WERI-Rb-1 (cell line): Measurements from ENCODE around the gene STUM.

Source experiments
- DNase-seq: peaks from one replicate; pipeline ENCODE4 v3.0.0-alpha.2; 2020
- H3K27ac ChIP-seq: fragments of 250-450 bp; sonication (Bioruptor Pico); 2 replicates; pipeline ENCODE4 v1.5.1; 2020; ENCODE audit warnings: mild to moderate bottlenecking, moderate library complexity
- H3K27me3 ChIP-seq: fragments of 250-450 bp; sonication (Bioruptor Pico); 2 replicates; pipeline ENCODE4 v1.5.1; 2021; ENCODE audit warnings: mild to moderate bottlenecking, low read depth, moderate library complexity; ENCODE audit not compliant: insufficient read depth, severe bottlenecking
- H3K36me3 ChIP-seq: fragments of 250-450 bp; sonication (Bioruptor Pico); 2 replicates; pipeline ENCODE4 v1.5.1; 2020; ENCODE audit warnings: mild to moderate bottlenecking, moderate library complexity
- H3K4me3 ChIP-seq: 2 replicates; pipeline ENCODE4 v1.5.1; 2011; ENCODE audit warnings: low read depth, mild to moderate bottlenecking, control low read depth, low read length
- H3K9me3 ChIP-seq: fragments of 250-450 bp; sonication (Bioruptor Pico); 2 replicates; pipeline ENCODE4 v1.5.1; 2021; ENCODE audit warnings: mild to moderate bottlenecking, moderate library complexity; ENCODE audit not compliant: severe bottlenecking
- CTCF ChIP-seq: IDR thresholded peaks from 2 replicates; pipeline ENCODE4 v1.5.1; 2011; ENCODE audit warnings: low read depth, mild to moderate bottlenecking, control low read depth, inconsistent platforms, low read length

Gene STUM

GRCh38 chr1:226627050-226627755, 78.6 kb downstream of the STUM start:
- TF ChIP-seq CTCF: no peak
- Histone ChIP-seq H3K9me3 (no peaks in the 10 kb centered on the region), H3K27ac (no peak overlapping the region)

GRCh38 chr1:226627924-226628611, 79.5 kb downstream of the STUM start:
- no peaks in the 10 kb centered on the region for H3K36me3 ChIP-seq
- no peak overlapping the region for H3K27ac ChIP-seq
- DNase-seq: no peak

More at GRCh38 chr1:226627050-226627755, 78.6 kb downstream of the STUM start:
- H3K36me3 ChIP-seq: no peaks in the 10 kb centered on the region
- no peak for DNase-seq
- H3K27me3 ChIP-seq: no peaks in the 10 kb centered on the region
- H3K4me3 ChIP-seq: no peak overlapping the region

GRCh38 chr1:226628612-226629155, 80.1 kb downstream of the STUM start:
- TF ChIP-seq CTCF: no peak
- no peak for DNase-seq
- Histone ChIP-seq H3K36me3 (no peaks in the 10 kb centered on the region), H3K4me3 (no peak overlapping the region), H3K27ac (no peak overlapping the region), H3K27me3 (no peaks in the 10 kb centered on the region), H3K9me3 (no peaks in the 10 kb centered on the region)

More at GRCh38 chr1:226627924-226628611, 79.5 kb downstream of the STUM start:
- H3K4me3 ChIP-seq: no peak overlapping the region
- H3K27me3 ChIP-seq: no peaks in the 10 kb centered on the region
- H3K9me3 ChIP-seq: no peaks in the 10 kb centered on the region
- TF ChIP-seq CTCF: no peak

- no peaks in the 10 kb centered on the region for H3K9me3 ChIP-seq
- H3K4me3 ChIP-seq: no peak overlapping the region
- no peak overlapping the region for H3K27ac ChIP-seq
- no peak for TF ChIP-seq CTCF
- no peaks in the 10 kb centered on the region for H3K36me3 ChIP-seq
- DNase-seq: no peak
- H3K27me3 ChIP-seq: no peaks in the 10 kb centered on the region
These were observed 80.8 kb downstream of the STUM start for GRCh38 chr1:226629210-226629895.

GRCh38 chr1:226629896-226630550, 81.5 kb downstream of the STUM start:
- H3K4me3 ChIP-seq: no peak overlapping the region
- H3K27ac ChIP-seq: no peak overlapping the region
- H3K36me3 ChIP-seq: no peaks in the 10 kb centered on the region
- no peaks in the 10 kb centered on the region for H3K9me3 ChIP-seq
- no peak for DNase-seq
- H3K27me3 ChIP-seq: no peaks in the 10 kb centered on the region
- TF ChIP-seq CTCF: no peak
